Mesodermal cell (in vitro differentiated cells): ENCODE results near the gene ADRA1B.
"Not testable (repeated sequence)": the region's sequence is repeated elsewhere in the genome, so short reads cannot be mapped to it uniquely, and the experiment has no call there.

Experiments used
- H3K27ac ChIP-seq: 2 replicates; pipeline ENCODE4 v1.7.0; 2013; ENCODE audit warnings: mild to moderate bottlenecking, low read depth, low read length, moderate library complexity; ENCODE audit not compliant: severe bottlenecking
- H3K36me3 ChIP-seq: 2 replicates; pipeline ENCODE4 v1.7.1; 2013; ENCODE audit warnings: mild to moderate bottlenecking, low read length, moderate library complexity; ENCODE audit not compliant: control insufficient read depth, insufficient read depth
- H3K4me1 ChIP-seq: one replicate; pipeline ENCODE4 v1.7.1; 2013; ENCODE audit warnings: mild to moderate bottlenecking, low read length; ENCODE audit not compliant: insufficient read depth, control insufficient read depth, poor library complexity, severe bottlenecking
- H3K4me3 ChIP-seq: 2 replicates; pipeline ENCODE4 v1.7.0; 2013; ENCODE audit warnings: low read length, control low read depth, mild to moderate bottlenecking; ENCODE audit not compliant: insufficient read depth, poor library complexity, severe bottlenecking; ENCODE audit errors: extremely low read depth
- H3K9me3 ChIP-seq: 2 replicates; pipeline ENCODE4 v1.7.1; 2013; ENCODE audit warnings: mild to moderate bottlenecking, low read length, moderate library complexity; ENCODE audit not compliant: control insufficient read depth
- WGBS, 2 experiments: methylation state at CpG; one replicate each; pipeline ENCODE4 v1.1.5; 2013; ENCODE audit warnings: missing lambda C conversion rate in 2 of 2; ENCODE audit not compliant: insufficient coverage in 2 of 2; 5-methylcytosine and 5-hydroxymethylcytosine counted together

The ADRA1B gene

DNA sequence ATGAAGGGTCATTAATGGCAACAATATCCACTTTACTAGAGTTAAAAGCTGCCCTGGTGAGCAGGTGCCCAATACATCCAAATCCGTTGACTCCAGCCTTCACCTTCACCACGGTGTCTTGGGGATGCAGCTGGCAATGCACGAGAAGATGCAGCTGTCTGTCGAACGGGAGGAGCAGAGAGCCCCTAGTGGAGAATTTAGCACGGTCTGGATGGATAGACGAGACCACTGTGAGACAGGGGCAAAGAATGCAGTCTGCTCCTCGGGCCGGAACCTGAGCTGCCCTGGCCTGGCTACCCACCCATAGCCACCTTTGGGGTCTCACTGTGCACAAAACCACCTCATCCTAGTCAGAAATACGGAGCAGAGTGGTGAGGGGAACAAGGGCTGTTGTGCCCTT is 35.1 kb downstream of the ADRA1B start:
- WGBS, 2 experiments: 65 to 66% methylated on average over 8 to 10 of the region's 10 CpGs
- Histone ChIP-seq H3K36me3 (no peaks in the 10 kb centered on the region), H3K9me3 (no peaks in the 10 kb centered on the region), H3K27ac (no peak overlapping the region), H3K4me1 (peaks cover 6% of the 10 kb centered on the region), H3K4me3 (no peak overlapping the region)

DNA sequence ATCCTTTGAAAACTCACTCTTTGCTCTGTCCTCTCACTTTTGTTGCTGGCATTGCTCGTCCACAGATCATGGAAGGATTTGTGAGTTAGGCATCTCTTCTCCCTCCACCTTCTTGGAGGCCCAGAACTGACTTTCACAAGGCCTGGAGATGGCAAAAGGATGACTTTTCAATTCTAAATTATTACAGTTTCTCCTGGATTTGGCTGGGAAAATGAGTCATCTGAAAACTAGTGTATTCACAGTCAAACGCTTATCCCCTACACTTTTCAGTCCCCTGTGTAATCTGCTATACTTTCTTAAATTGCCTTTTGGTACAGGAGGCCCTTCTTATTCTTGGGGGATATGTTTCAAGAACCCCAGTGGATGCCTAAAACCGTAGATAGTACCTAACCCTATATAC is 35.6 kb downstream of the ADRA1B start:
- no CpG with 5 or more reads among the region's 3 CpGs for WGBS, 2 experiments
- peaks cover 6% of the 10 kb centered on the region for H3K4me1 ChIP-seq
- no peaks in the 10 kb centered on the region for H3K9me3 ChIP-seq
- no peaks in the 10 kb centered on the region for H3K36me3 ChIP-seq
- H3K27ac ChIP-seq: no peak overlapping the region
- no peak overlapping the region for H3K4me3 ChIP-seq

DNA sequence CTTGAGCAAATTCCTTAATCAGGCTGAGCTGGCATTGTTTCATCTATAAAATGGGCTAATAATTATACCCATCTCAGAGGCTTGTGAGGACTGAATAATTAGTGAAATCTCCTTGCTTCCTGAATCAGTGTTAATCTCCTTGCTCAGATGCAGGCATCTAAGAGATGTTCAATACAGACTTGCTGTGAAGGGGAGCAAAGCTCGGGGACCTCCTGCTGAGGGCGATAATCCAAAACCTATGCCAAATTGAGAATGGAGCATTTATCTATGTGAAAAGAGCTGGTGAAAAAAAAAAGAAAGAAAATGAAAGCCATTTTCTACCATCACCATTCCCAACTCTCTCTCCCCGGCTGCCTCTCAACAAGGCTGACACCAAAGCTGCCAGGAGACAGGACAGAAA is 37.3 kb downstream of the ADRA1B start:
- Histone ChIP-seq H3K9me3 (no peaks in the 10 kb centered on the region), H3K4me1 (peaks cover 6% of the 10 kb centered on the region), H3K36me3 (no peaks in the 10 kb centered on the region), H3K27ac (no peak overlapping the region), H3K4me3 (no peak overlapping the region)
- WGBS, 2 experiments: 90 to 100% methylated on average over 2 of the region's 3 CpGs

DNA sequence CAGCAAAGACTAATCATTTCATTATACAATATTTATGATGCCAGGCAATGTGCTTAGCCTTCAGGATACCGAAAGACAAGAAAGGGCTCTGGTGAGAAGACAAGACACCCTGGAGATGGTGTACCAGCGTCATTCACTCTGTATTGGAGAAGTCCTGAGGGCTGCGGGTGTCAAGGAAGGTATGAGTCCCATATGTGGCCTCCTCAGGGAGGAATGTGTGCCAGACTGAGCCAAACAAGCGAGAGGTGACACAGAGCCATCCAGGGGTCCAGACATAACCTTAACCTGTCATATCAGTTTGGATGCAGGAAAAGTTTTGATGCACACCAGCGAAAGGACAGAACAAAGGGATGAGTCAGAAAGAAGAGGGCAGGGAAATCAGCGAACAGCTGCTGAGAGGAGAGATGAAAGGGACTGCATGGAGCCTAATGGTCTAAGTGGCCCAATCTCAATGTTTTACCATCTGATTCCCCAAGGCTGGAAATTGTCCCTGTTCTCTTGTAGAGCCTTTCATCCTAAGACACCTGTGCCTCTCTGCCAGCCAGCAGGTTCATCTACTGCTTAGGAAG is 38.9 kb downstream of the ADRA1B start:
- peaks cover 6% of the 10 kb centered on the region for H3K4me1 ChIP-seq
- H3K9me3 ChIP-seq: no peaks in the 10 kb centered on the region
- no peak overlapping the region for H3K4me3 ChIP-seq
- H3K27ac ChIP-seq: no peak overlapping the region
- no peaks in the 10 kb centered on the region for H3K36me3 ChIP-seq
- 92 to 95% methylated on average over 5 to 6 of the region's 6 CpGs for WGBS, 2 experiments

DNA sequence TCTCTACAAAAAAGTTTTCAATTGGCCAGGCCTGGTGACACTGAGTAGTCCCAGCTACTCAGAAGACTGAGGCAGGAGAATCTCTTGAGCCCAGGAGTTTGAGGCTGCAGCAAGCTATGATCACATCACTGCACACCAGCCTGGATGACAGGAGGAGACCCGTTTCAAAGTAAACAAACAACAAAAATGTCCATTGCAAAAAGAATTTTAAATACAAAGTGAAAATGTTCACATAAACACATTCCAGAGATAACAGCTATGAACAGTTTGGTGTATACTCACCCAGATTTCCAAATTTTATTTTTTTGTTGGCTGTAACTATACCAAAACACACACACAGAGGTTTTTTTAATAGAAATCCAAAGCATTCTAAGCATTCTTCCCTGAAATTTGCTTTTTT is 39.8 kb downstream of the ADRA1B start:
- Histone ChIP-seq H3K4me1 (peaks cover 6% of the 10 kb centered on the region), H3K36me3 (no peaks in the 10 kb centered on the region), H3K9me3 (no peaks in the 10 kb centered on the region), H3K4me3 (no peak overlapping the region), H3K27ac (no peak overlapping the region)
- WGBS, 2 experiments: 89% methylated on average over 1 of the region's 1 CpG; no CpG with 5 or more reads in 1 of the 2 experiments

DNA sequence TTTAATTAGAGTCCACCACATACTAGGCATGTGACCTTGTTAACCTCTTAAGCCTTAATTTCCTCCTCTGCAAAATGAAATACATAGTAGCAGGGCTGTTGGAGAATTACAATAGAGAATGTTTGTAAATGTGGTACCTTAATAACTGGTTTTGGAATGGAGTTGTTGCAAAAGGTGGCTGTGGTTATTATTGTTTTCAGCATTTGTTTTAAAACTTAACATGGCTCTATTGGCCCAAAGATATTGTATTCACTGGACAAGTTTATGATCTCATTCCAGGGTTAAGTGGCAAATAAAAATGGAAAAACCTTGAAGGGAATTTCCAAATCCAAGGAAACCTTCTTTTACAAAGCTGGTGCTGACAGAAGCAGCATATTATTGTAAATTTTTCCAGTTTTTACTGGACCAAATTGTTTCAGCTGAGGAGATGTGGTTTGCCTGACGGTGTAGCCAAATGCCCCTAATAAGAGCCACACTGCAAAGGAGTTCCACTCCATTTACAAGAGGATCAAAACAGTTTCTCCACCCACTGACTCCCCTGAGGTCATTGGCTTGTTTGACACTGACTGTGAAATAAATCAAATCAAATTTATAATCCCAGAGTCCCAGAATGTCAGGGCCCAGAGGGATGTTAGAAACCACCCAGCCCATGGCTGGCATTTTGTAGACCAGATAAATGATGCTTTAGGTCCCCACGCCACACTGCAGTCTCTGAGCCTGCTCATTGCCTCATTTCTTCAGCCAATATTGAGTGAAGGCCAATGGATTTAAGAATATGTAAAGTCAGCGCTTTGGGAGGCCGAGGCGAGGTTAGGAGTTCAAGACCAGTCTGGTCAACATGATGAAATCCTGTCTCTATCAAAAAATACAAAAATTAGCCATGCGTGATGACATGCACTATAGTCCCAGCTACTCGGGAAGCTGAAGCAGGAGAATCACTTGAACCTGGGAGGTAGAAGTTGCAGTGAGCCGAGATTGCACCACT is 45.2 kb downstream of the ADRA1B start:
- Histone ChIP-seq H3K27ac (no peak overlapping the region), H3K4me1 (peaks cover 7% of the 10 kb centered on the region), H3K4me3 (no peak overlapping the region), H3K36me3 (no peaks in the 10 kb centered on the region), H3K9me3 (no peaks in the 10 kb centered on the region)
- WGBS, 2 experiments: 86 to 100% methylated on average over 5 to 6 of the region's 8 CpGs

DNA sequence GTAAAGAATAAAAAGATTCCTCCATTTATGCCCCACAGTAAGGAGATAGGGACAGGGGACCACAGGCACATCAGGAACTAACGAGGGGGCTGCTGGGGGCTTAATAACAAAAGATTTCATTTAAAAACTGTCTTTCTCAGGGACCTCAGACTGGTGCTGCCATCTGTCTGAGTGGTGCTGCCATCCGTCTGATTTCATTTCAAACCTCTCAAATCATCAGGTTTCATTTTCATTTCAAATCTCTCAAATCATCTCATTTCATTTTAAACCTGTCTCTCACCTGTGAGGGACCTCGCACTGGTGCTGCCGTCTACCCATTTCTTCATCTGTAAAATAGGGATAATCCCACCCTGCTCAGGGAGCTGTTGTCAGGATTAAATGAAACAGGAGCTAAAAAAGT is 45.9 kb downstream of the ADRA1B start:
- Histone ChIP-seq H3K9me3 (no peaks in the 10 kb centered on the region), H3K36me3 (no peaks in the 10 kb centered on the region), H3K4me3 (no peak overlapping the region), H3K4me1 (peaks cover 7% of the 10 kb centered on the region), H3K27ac (no peak overlapping the region)
- WGBS, 2 experiments: 97 to 98% methylated on average over 2 to 4 of the region's 4 CpGs

DNA sequence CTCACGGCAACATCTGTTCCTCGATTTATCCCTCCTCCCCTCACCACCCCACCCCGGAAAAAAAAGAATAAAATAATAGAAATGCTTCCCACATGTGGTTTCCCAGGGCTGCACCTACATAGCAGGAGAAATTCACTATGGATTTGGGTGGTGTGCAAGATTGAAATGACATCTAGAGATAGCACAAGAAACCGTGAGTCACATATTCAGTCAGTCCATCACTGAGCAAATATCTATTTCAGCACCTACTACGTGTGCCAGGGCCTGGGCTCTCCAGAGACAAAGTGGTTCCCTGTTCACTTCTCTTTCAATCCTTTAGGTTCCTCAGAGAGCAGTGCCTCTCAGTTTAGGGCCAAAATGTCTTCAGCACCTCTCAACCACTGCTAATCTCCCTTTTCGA is 47.7 kb downstream of the ADRA1B start:
- H3K4me1 ChIP-seq: peaks cover 7% of the 10 kb centered on the region
- no peaks in the 10 kb centered on the region for H3K36me3 ChIP-seq
- H3K4me3 ChIP-seq: no peak overlapping the region
- WGBS, 2 experiments: 92 to 93% methylated on average over 2 to 3 of the region's 6 CpGs
- no peaks in the 10 kb centered on the region for H3K9me3 ChIP-seq
- H3K27ac ChIP-seq: no peak overlapping the region

DNA sequence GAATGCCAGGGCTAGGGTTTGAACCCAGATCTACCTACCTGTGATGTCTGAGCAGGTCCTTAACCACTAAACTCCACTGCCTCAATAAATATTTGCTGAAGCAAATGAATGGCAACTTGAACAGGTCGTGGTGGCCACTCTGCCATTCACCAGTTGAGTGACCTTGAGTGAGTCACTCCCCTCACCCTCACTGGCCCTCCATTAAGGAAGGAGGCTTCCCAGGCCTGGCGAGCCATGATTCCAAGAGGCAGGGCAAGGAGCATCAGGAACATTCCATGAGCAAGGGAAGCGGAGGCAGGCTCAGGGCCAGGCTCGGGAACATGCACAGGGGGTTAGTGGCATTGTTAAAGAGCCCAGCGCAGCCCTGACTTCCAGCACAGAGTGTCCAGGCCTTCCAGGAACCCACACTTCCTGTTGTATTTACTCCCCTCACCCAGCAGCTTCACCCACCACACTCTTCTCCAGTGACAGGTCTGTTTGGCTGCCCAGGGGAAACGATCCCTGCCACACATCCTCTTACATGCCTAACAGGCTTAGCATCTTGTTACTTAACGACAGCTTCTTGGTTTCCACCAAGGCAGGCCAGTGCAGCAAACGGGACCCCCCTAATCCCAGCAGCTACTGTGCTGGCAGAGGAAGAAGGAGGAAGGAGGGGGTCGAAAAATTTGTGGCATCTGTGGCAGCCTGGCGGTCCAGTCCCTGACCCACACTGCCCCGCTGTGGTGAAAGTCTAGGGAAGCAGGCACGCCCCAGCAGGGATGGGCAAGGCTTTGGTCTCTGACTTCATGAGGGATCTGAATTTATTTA is 49.0 kb downstream of the ADRA1B start:
- no peaks in the 10 kb centered on the region for H3K36me3 ChIP-seq
- no peak overlapping the region for H3K27ac ChIP-seq
- 58 to 66% methylated on average over 9 to 10 of the region's 12 CpGs for WGBS, 2 experiments
- no peak overlapping the region for H3K4me3 ChIP-seq
- no peaks in the 10 kb centered on the region for H3K9me3 ChIP-seq
- peaks cover 9% of the 10 kb centered on the region for H3K4me1 ChIP-seq

DNA sequence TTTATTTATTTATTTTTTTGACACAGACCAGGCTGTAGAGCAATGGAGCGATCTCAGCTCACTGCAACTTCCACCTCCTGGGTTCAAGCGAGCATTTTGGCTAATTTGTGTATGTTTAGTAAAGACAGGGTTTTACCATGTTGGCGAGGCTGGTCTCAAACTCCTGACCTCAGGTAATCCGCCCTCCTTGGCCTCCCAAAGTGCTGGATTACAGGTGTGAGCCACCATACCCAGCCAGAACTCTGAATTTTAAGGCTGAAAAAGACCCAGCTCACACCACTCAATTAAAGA is 49.5 kb downstream of the ADRA1B start:
- no CpG with 5 or more reads among the region's 4 CpGs for WGBS, 2 experiments
- H3K27ac ChIP-seq, H3K36me3 ChIP-seq: not testable (repeated sequence)

More for the DNA sequence above, 49.5 kb downstream of the ADRA1B start:
- H3K9me3 ChIP-seq, H3K4me3 ChIP-seq: not testable (repeated sequence)
- H3K4me1 ChIP-seq: peaks cover 14% of the 10 kb centered on the region
